ENCODE measurements around the gene FBXW10B. TPM values are rescaled to one million over a fixed set of nuclear protein-coding genes. Genes with fewer than 3 reads are reported as not detected.
"Not testable (repeated sequence)": the region's sequence is repeated elsewhere in the genome, so short reads cannot be mapped to it uniquely, and the experiment has no call there.

Gene FBXW10B, protein sequence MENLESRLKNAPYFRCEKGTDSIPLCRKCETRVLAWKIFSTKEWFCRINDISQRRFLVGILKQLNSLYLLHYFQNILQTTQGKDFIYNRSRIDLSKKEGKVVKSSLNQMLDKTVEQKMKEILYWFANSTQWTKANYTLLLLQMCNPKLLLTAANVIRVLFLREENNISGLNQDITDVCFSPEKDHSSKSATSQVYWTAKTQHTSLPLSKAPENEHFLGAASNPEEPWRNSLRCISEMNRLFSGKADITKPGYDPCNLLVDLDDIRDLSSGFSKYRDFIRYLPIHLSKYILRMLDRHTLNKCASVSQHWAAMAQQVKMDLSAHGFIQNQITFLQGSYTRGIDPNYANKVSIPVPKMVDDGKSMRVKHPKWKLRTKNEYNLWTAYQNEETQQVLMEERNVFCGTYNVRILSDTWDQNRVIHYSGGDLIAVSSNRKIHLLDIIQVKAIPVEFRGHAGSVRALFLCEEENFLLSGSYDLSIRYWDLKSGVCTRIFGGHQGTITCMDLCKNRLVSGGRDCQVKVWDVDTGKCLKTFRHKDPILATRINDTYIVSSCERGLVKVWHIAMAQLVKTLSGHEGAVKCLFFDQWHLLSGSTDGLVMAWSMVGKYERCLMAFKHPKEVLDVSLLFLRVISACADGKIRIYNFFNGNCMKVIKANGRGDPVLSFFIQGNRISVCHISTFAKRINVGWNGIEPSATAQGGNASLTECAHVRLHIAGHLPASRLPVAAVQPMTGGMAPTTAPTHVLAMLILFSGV
- total RNA-seq (1 to 10 TPM in 2 of 7 donors, under 1 TPM in 5; 0.33 to 1.4 (median 0.79) TPM), polyA plus RNA-seq (under 1 TPM; 0.28 to 0.44 (median 0.29) TPM)
- long read RNA-seq, donor 1: 0 reads
- long read RNA-seq, donor 2: 0 reads

DNA sequence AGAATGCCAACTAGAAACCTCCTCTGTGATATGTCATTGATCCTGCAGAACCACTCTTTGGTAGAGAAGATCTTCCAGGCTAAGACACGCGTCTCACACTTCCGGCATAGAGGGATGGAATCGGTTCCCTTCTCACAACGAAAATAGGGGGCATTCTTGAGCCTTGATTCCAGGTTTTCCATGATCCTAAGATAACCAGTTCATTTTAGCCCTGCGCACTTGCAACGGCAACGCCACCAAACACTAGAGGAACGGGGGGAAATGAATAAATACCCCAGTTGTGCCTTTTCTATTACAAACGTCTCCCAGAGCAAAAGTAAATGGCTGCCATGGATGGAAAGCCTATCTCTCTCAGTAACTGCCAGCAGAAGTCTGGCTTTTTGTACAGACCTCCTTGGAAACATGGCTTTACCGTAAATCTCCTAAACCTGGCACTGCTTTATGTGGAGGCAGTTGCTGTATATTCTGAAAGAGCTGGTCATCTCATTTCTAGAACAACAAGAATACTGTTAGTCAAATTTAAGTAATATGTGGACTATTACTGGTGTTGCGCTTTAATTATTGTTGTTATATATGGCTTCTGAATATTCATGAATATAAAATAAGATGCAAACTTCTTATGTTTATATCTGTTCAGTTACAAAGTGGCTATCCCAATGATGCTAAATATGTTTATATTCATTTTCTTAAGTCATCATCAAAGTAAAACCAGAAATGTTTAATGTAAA, at the start of gene FBXW10B:
Gene FBXW10B, minus strand, starts transcription at position 374 of the 728 bp plus-strand sequence. Its CDS starts 192 bp downstream, at position 182.
- H3K9me3 ChIP-seq; intact Hi-C loops (cut with DNase I; ENCODE audit: low total_unique reads); H3K36me3 ChIP-seq; DNase-seq; H3K27ac ChIP-seq; H3K4me1 ChIP-seq; H3K27me3 ChIP-seq (replicated peaks in 1 of 7); H3K4me3 ChIP-seq: not testable (repeated sequence)
- WGBS, 5 donors: 71 to 85% (median 79%) methylated on average over 7 to 11 of the region's 12 CpGs

DNA sequence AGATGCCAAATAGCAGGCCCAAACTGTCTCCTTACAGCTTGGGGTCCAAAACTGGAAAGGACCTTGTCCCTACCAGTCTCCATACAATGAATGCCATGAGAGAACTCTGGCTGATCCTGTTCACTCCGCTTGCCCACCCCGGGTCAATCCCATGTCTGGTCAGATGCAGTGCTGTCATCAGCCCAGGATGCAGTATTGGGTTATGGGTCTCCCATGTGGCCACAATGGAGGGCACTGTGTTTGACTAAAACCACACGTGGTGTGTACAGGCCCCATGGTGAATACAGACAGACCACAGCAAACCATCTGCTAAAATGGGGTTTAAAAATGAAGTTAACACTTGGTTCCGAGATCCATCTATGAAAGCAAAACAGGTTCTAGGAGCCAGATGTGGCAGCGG, 44.2 kb upstream of the FBXW10B start:
- no peak overlapping the region for H3K4me3 ChIP-seq
- H3K9me3 ChIP-seq: no peaks in the 10 kb centered on the region
- intact Hi-C loops (cut with DNase I; ENCODE audit: low total_unique reads): no loop called here
- peaks cover 0 to 7% (median 0%) of the 10 kb centered on the region in 6 donors for H3K4me1 ChIP-seq
- H3K27ac ChIP-seq: no peak overlapping the region
- DNase-seq: no peak
- H3K27me3 ChIP-seq (replicated peaks in 1 of 7): no peaks in the 10 kb centered on the region
- no peak for TF ChIP-seq POLR2A (IDR thresholded peaks at IDR 0.05)
- TF ChIP-seq, protein P1, sequence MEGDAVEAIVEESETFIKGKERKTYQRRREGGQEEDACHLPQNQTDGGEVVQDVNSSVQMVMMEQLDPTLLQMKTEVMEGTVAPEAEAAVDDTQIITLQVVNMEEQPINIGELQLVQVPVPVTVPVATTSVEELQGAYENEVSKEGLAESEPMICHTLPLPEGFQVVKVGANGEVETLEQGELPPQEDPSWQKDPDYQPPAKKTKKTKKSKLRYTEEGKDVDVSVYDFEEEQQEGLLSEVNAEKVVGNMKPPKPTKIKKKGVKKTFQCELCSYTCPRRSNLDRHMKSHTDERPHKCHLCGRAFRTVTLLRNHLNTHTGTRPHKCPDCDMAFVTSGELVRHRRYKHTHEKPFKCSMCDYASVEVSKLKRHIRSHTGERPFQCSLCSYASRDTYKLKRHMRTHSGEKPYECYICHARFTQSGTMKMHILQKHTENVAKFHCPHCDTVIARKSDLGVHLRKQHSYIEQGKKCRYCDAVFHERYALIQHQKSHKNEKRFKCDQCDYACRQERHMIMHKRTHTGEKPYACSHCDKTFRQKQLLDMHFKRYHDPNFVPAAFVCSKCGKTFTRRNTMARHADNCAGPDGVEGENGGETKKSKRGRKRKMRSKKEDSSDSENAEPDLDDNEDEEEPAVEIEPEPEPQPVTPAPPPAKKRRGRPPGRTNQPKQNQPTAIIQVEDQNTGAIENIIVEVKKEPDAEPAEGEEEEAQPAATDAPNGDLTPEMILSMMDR (IDR thresholded peaks at IDR 0.05 in 8 of 11, conservative IDR thresholded peaks at IDR 0.05 in 3 of 11): no peak
- no peak for TF ChIP-seq POLR2AphosphoS5 (IDR thresholded peaks at IDR 0.05)
- 93 to 97% (median 95%) methylated on average over 5 of the region's 5 CpGs for WGBS, 5 donors
- H3K36me3 ChIP-seq: peaks cover 0 to 49% (median 0%) of the 10 kb centered on the region in 6 donors

DNA sequence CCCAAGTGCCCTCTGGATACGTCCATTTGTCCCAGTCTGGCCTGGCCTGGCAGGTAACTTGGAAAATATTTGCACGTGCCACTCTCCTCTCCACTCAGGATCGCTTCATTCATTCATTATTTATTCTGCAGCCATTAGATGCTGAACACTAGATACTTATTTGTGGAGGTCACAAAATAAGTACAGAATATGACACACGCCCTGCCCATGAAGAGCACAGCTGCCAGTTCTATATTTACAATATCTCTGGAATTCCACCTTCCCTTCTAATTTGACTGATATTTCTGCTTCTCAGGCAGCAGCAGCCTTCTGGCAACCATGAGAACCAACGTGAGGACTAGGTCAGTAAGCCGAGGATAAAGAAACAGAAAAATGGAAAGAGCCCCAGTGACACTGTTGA, 43.7 kb upstream of the FBXW10B start:
- DNase-seq: no peak
- intact Hi-C loops (cut with DNase I; ENCODE audit: low total_unique reads): no loop called here
- 93 to 96% (median 95%) methylated on average over 6 of the region's 6 CpGs for WGBS, 5 donors
- H3K27me3 ChIP-seq (replicated peaks in 1 of 7): no peaks in the 10 kb centered on the region
- H3K27ac ChIP-seq: no peak overlapping the region
- no peak overlapping the region for H3K4me3 ChIP-seq
- TF ChIP-seq POLR2AphosphoS5 (IDR thresholded peaks at IDR 0.05): no peak
- TF ChIP-seq, protein P1 (IDR thresholded peaks at IDR 0.05 in 8 of 11, conservative IDR thresholded peaks at IDR 0.05 in 3 of 11): no peak
- H3K4me1 ChIP-seq: peaks cover 0 to 7% (median 0%) of the 10 kb centered on the region in 6 donors
- no peaks in the 10 kb centered on the region for H3K9me3 ChIP-seq
- peaks cover 0 to 53% (median 0%) of the 10 kb centered on the region in 6 donors for H3K36me3 ChIP-seq

DNA sequence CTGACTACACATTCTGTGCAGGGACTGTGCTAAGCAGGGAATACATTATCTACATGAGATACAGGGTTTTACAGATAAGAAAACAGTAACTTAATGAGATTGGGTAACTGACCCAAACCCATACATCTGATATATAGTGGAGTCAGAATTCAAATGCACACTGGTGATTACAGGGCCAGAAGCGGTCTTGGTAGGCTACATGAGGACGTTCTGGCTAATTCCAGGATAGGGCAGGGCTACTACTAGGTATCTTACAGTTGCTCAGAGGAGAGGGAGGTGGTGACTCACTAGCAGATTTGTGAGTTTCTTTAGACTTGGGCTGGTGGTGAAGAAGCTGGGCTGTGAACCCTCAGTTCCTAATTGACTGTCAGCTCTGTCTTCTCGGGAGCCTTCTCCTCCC, 43.2 kb upstream of the FBXW10B start:
- no peak for DNase-seq

More for the DNA sequence above, 43.2 kb upstream of the FBXW10B start:
- Histone ChIP-seq H3K27ac (no peak overlapping the region), H3K9me3 (no peaks in the 10 kb centered on the region), H3K4me3 (no peak overlapping the region), H3K27me3 (replicated peaks in 1 of 7) (no peaks in the 10 kb centered on the region), H3K4me1 (peaks cover 0 to 7% (median 0%) of the 10 kb centered on the region in 6 donors), H3K36me3 (peaks cover 0 to 48% (median 0%) of the 10 kb centered on the region in 6 donors)
- 89 to 96% (median 93%) methylated on average over 3 of the region's 3 CpGs for WGBS, 5 donors
- intact Hi-C loops (cut with DNase I; ENCODE audit: low total_unique reads): no loop called here
- TF ChIP-seq, protein P1 (IDR thresholded peaks at IDR 0.05 in 8 of 11, conservative IDR thresholded peaks at IDR 0.05 in 3 of 11): no peak
- TF ChIP-seq POLR2AphosphoS5 (IDR thresholded peaks at IDR 0.05): no peak
- TF ChIP-seq POLR2A (IDR thresholded peaks at IDR 0.05): no peak
